Erythroblast (primary cell): ENCODE results near the gene PSMA4.
"Not testable (repeated sequence)": the region's sequence is repeated elsewhere in the genome, so short reads cannot be mapped to it uniquely, and the experiment has no call there.

Experiments used
- DNase-seq, 2 experiments: peaks; one replicate each; lab custom pipeline; 2025; lab: John Stamatoyannopoulos, UW
- GATA1 ChIP-seq: IDR thresholded peaks from 2 replicates; pipeline ENCODE4 v1.6.1; 2011; ENCODE audit warnings: low read depth, mild to moderate bottlenecking, control low read depth, low read length, moderate library complexity
- POLR2A ChIP-seq: IDR thresholded peaks from 2 replicates; pipeline ENCODE4 v1.6.1; 2011; ENCODE audit warnings: mild to moderate bottlenecking, low read length

Gene PSMA4

GRCh38 chr15:78540141-78540870, at the start of gene PSMA4:
TSS of gene PSMA4 (plus strand) at chr15:78540444. CDS start at chr15:78541928, 1,484 bp downstream.
- DNase-seq = peak; percentile 94 to 96
- no peak for TF ChIP-seq GATA1
- TF ChIP-seq POLR2A = peak; percentile 95

GRCh38 chr15:78492872-78493271, 47.4 kb upstream of the PSMA4 start:
- peak in 1 of 2 experiments; percentile 26 for DNase-seq
- TF ChIP-seq POLR2A (no peak), GATA1 (no peak)

- no peak for TF ChIP-seq POLR2A
- TF ChIP-seq GATA1 = no peak
- DNase-seq = no peak
Measured at GRCh38 chr15:78501857-78502256, 38.4 kb upstream of the PSMA4 start.

GRCh38 chr15:78502641-78503040, 37.6 kb upstream of the PSMA4 start:
- TF ChIP-seq GATA1 (no peak), POLR2A (no peak)
- no peak for DNase-seq

- no peak for TF ChIP-seq GATA1
- peak; percentile 68 to 69 for DNase-seq
Measured at GRCh38 chr15:78506971-78507830, 33.0 kb upstream of the PSMA4 start, which contains the start of gene HYKK. TSS of gene HYKK (plus strand) at chr15:78507577. CDS start at chr15:78513089, 5,512 bp downstream.

GRCh38 chr15:78507831-78508160, 32.4 kb upstream of the PSMA4 start:
- no peak for TF ChIP-seq GATA1
- no peak for TF ChIP-seq POLR2A
- no peak for DNase-seq

- TF ChIP-seq POLR2A (no peak), GATA1 (no peak)
Measured at GRCh38 chr15:78508272-78508671, 32.0 kb upstream of the PSMA4 start.

GRCh38 chr15:78509726-78510312, 30.4 kb upstream of the PSMA4 start:
- TF ChIP-seq GATA1 (no peak), POLR2A (no peak)
- DNase-seq = no peak

More at GRCh38 chr15:78508272-78508671, 32.0 kb upstream of the PSMA4 start:
- DNase-seq = no peak

- DNase-seq = not testable (repeated sequence)
Measured at GRCh38 chr15:78520035-78520434, 20.2 kb upstream of the PSMA4 start.

GRCh38 chr15:78524230-78524629, 16.0 kb upstream of the PSMA4 start:
- no peak for DNase-seq
- TF ChIP-seq GATA1 = no peak

GRCh38 chr15:78527325-78527724, 12.9 kb upstream of the PSMA4 start:
- no peak for DNase-seq
- TF ChIP-seq GATA1 = no peak
- TF ChIP-seq POLR2A = no peak

GRCh38 chr15:78533331-78533730, 6.9 kb upstream of the PSMA4 start:
- TF ChIP-seq POLR2A = no peak
- no peak for TF ChIP-seq GATA1
- DNase-seq = no peak

GRCh38 chr15:78536134-78536533, 4.1 kb upstream of the PSMA4 start:
- DNase-seq = no peak
- no peak for TF ChIP-seq POLR2A

GRCh38 chr15:78537266-78537905, 2.9 kb upstream of the PSMA4 start:
- TF ChIP-seq GATA1 = no peak
- no peak for TF ChIP-seq POLR2A
- no peak for DNase-seq
